IPS DF 4.7 (cell line): ENCODE data around the gene ADAMTSL2.

Experiments
- DNase-seq: peaks from one replicate; pipeline ENCODE4 v3.0.0-alpha.2; 2013; ENCODE audit warnings: low spot score; ENCODE audit errors: extremely low read depth

ADAMTSL2 gene

GRCh38 chr9:133621725-133622267, 87.3 kb downstream of the ADAMTSL2 start:
- no peak for DNase-seq

- no peak for DNase-seq
These were observed 88.1 kb downstream of the ADAMTSL2 start for GRCh38 chr9:133622555-133622954.
